ENCODE measurements around the gene EPG5.

DNA sequence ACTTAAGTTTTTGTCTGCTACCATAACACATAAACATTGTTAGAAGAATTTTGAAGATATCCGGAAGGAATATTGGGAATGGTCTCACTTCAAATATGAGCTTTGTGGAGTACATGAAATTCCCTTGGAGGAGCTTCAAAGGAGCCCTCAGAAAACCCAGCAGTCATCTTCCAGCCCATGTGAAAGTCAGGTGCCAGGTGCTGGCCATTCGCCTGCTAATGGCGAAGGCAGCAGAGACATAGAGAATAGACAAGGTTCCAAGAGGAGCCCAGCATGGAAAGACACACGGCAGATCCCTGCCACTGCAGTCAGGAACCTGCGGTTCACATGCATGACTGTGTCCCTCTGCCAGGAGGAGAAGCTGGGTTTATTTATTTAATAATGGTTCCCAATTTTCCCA is 40.0 kb upstream of the EPG5 start:
- TF ChIP-seq, protein P1, sequence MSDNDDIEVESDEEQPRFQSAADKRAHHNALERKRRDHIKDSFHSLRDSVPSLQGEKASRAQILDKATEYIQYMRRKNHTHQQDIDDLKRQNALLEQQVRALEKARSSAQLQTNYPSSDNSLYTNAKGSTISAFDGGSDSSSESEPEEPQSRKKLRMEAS (IDR thresholded peaks at IDR 0.05; ENCODE audit: low read depth): no peak
- TF ChIP-seq MXI1 (IDR thresholded peaks at IDR 0.05; ENCODE audit: low read depth, low read length): no peak
- no peak for TF ChIP-seq EZH2phosphoT487 (IDR thresholded peaks at IDR 0.05; ENCODE audit: borderline replicate concordance, low read depth)
- TF ChIP-seq, protein P2, sequence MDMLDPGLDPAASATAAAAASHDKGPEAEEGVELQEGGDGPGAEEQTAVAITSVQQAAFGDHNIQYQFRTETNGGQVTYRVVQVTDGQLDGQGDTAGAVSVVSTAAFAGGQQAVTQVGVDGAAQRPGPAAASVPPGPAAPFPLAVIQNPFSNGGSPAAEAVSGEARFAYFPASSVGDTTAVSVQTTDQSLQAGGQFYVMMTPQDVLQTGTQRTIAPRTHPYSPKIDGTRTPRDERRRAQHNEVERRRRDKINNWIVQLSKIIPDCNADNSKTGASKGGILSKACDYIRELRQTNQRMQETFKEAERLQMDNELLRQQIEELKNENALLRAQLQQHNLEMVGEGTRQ (IDR thresholded peaks at IDR 0.05; ENCODE audit: borderline replicate concordance, low read depth, low read length): no peak
- no peak for TF ChIP-seq CTCF (IDR thresholded peaks at IDR 0.05)
- no peak for TF ChIP-seq RFX5 (IDR thresholded peaks at IDR 0.05; ENCODE audit: low read length)

All from SK-N-SH (cell line).